C1 segment of cervical spinal cord (tissue), 14 donors: ENCODE measurements around the gene PDE6H.

ENCODE experiments used
- DNase-seq, 14 donors: peaks; one replicate each; lab custom pipeline; 2025; lab: John Stamatoyannopoulos, UW

The PDE6H gene

GRCh38 chr12:14974633-14975032 is 1.8 kb downstream of the PDE6H start:
- no peak for DNase-seq

GRCh38 chr12:14975457-14975856 is 2.6 kb downstream of the PDE6H start:
- DNase-seq: no peak

- no peak for DNase-seq
Observed at GRCh38 chr12:14976658-14977057, 3.8 kb downstream of the PDE6H start.

- no peak for DNase-seq
Observed at GRCh38 chr12:14979468-14979867, 6.6 kb downstream of the PDE6H start.

GRCh38 chr12:14981049-14981448 is 8.2 kb downstream of the PDE6H start:
- DNase-seq: peak in 1 of 14 donors; percentile 10

- DNase-seq: no peak
Observed at GRCh38 chr12:14982562-14982961, 9.7 kb downstream of the PDE6H start.

GRCh38 chr12:14982991-14983390 is 10.1 kb downstream of the PDE6H start:
- no peak for DNase-seq

- DNase-seq: no peak
Observed at GRCh38 chr12:14984036-14984435, 11.2 kb downstream of the PDE6H start.

GRCh38 chr12:14984766-14985285 is 12.0 kb downstream of the PDE6H start:
- DNase-seq: no peak

GRCh38 chr12:14986449-14986848 is 13.6 kb downstream of the PDE6H start:
- no peak for DNase-seq

GRCh38 chr12:14988035-14988434 is 15.2 kb downstream of the PDE6H start:
- no peak for DNase-seq

- no peak for DNase-seq
Observed at GRCh38 chr12:14989790-14990189, 16.9 kb downstream of the PDE6H start.

- DNase-seq: no peak
Observed at GRCh38 chr12:14991069-14991468, 18.2 kb downstream of the PDE6H start.

- no peak for DNase-seq
Observed at GRCh38 chr12:14992673-14993072, 19.8 kb downstream of the PDE6H start.

- no peak for DNase-seq
Observed at GRCh38 chr12:14993117-14993516, 20.3 kb downstream of the PDE6H start.

- no peak for DNase-seq
Observed at GRCh38 chr12:14993537-14994266, 20.9 kb downstream of the PDE6H start.

- no peak for DNase-seq
Observed at GRCh38 chr12:14994610-14995009, 21.8 kb downstream of the PDE6H start.

- DNase-seq: peak in 1 of 14 donors; percentile 10
Observed at GRCh38 chr12:14995583-14996425, 23.0 kb downstream of the PDE6H start.

GRCh38 chr12:14997998-14998397 is 25.2 kb downstream of the PDE6H start:
- no peak for DNase-seq

GRCh38 chr12:14999021-14999694 is 26.3 kb downstream of the PDE6H start:
- DNase-seq: no peak

- DNase-seq: peak in 2 of 14 donors; percentile 1 to 11
Observed at GRCh38 chr12:14999695-15000365, 27.0 kb downstream of the PDE6H start.

GRCh38 chr12:15000575-15000974 is 27.7 kb downstream of the PDE6H start:
- no peak for DNase-seq
